GM23248 (cell line): ENCODE data around the gene SDR42E1. TPM values are rescaled to one million over a fixed set of nuclear protein-coding genes. Genes with fewer than 3 reads are reported as not detected.

ENCODE experiments used
- DNase-seq: peaks from one replicate; pipeline ENCODE4 v3.0.0-alpha.2; 2015
- H2AFZ ChIP-seq: fragments of 200-600 bp; sonication (generic); 2 replicates; pipeline ENCODE4 v1.6.1; 2016; ENCODE audit warnings: antibody characterized with exemption
- H3F3A ChIP-seq: fragments of 200-600 bp; sonication (generic); 2 replicates; pipeline ENCODE4 v1.6.1; 2016; ENCODE audit warnings: mild to moderate bottlenecking, antibody characterized with exemption, mixed run types; ENCODE audit not compliant: insufficient read depth
- H3K27ac ChIP-seq: fragments of 200-600 bp; sonication (generic); 2 replicates; pipeline ENCODE4 v1.5.1; 2016; ENCODE audit warnings: mild to moderate bottlenecking
- H3K27me3 ChIP-seq: fragments of 200-600 bp; sonication (generic); replicated peaks from 2 replicates; pipeline ENCODE4 v1.6.1; 2016; ENCODE audit warnings: mild to moderate bottlenecking; ENCODE audit not compliant: insufficient read depth
- H3K36me3 ChIP-seq: fragments of 200-600 bp; sonication (generic); 2 replicates; pipeline ENCODE4 v1.6.1; 2016; ENCODE audit warnings: low read depth, mild to moderate bottlenecking
- H3K4me1 ChIP-seq: fragments of 200-600 bp; sonication (generic); 2 replicates; pipeline ENCODE4 v1.6.1; 2016; ENCODE audit warnings: mild to moderate bottlenecking; ENCODE audit not compliant: insufficient read depth
- H3K4me2 ChIP-seq: fragments of 200-600 bp; sonication (generic); one replicate; pipeline ENCODE4 v1.6.1; 2016; ENCODE audit warnings: mild to moderate bottlenecking; ENCODE audit not compliant: unreplicated experiment
- H3K4me3 ChIP-seq: fragments of 200-600 bp; sonication (generic); 2 replicates; pipeline ENCODE4 v1.5.1; 2016; ENCODE audit warnings: mild to moderate bottlenecking
- H3K79me2 ChIP-seq: fragments of 200-600 bp; sonication (generic); 2 replicates; pipeline ENCODE4 v1.6.1; 2016; ENCODE audit warnings: mild to moderate bottlenecking; ENCODE audit not compliant: insufficient read depth
- H3K9ac ChIP-seq: fragments of 200-600 bp; sonication (generic); 2 replicates; pipeline ENCODE4 v1.6.1; 2016; ENCODE audit warnings: mild to moderate bottlenecking
- H3K9me2 ChIP-seq: fragments of 200-600 bp; sonication (generic); 2 replicates; pipeline ENCODE4 v1.6.1; 2016; ENCODE audit warnings: mixed run types, mild to moderate bottlenecking, moderate library complexity; ENCODE audit not compliant: insufficient read depth
- H3K9me3 ChIP-seq: fragments of 200-600 bp; sonication (generic); one replicate; pipeline ENCODE4 v1.6.1; 2017; ENCODE audit warnings: low read depth
- H4K20me1 ChIP-seq: fragments of 200-600 bp; sonication (generic); 2 replicates; pipeline ENCODE4 v1.6.0; 2016; ENCODE audit not compliant: insufficient read depth
- EZH2 ChIP-seq: fragments of 200-600 bp; sonication (generic); IDR thresholded peaks from 2 replicates; pipeline ENCODE4 v1.6.1; 2018; ENCODE audit warnings: antibody characterized with exemption, mild to moderate bottlenecking; ENCODE audit not compliant: insufficient read depth, poor library complexity, severe bottlenecking
- EZH2phosphoT487 ChIP-seq: fragments of 200-600 bp; sonication (generic); IDR thresholded peaks from 2 replicates; pipeline ENCODE4 v1.6.1; 2018; ENCODE audit warnings: antibody characterized with exemption, moderate library complexity, mild to moderate bottlenecking, low read depth; ENCODE audit not compliant: insufficient read depth
- WGBS, 2 experiments: methylation state at CpG; one replicate each; pipeline ENCODE4 v1.1.6; 2015 to 2017; ENCODE audit warnings: low lambda C conversion rate in 2 of 2, low coverage in 1 of 2; ENCODE audit errors: missing lambda C conversion rate in 2 of 2; 5-methylcytosine and 5-hydroxymethylcytosine counted together
- in situ Hi-C: fragments of 300-500 bp; cut with MboI; formaldehyde crosslinking; loops from 2 replicates; pipeline ENCODE4 v1.15.0; 2020
- polyA plus RNA-seq: library from polyadenylated mRNA; unstranded; fragments of >200 nt; fragmentation: Nextera tagmentation; extraction: Ambion mirVana; gene quantifications from 2 replicates; pipeline ENCODE4 v1.2.1, GENCODE V29; 2016
- total RNA-seq: library from RNA; depleted of rRNA; stranded (reverse); fragments of >200 nt; shearing (Covaris generic); gene quantifications from 2 replicates; pipeline ENCODE4 v1.2.3, GENCODE V29; 2014

Gene SDR42E1
- total and polyA plus RNA-seq, 2 experiments from 2014 or later = not detected

- H3F3A ChIP-seq = no peaks in the 10 kb centered on the region
- no peak for DNase-seq
- H2AFZ ChIP-seq = no peak overlapping the region
- H3K4me3 ChIP-seq = no peak overlapping the region
- no peak overlapping the region for H3K27ac ChIP-seq
- no peaks in the 10 kb centered on the region for H4K20me1 ChIP-seq
- no peaks in the 10 kb centered on the region for H3K9me3 ChIP-seq
- no peak overlapping the region for H3K4me2 ChIP-seq
- H3K4me1 ChIP-seq = no peaks in the 10 kb centered on the region
- H3K9me2 ChIP-seq = no peaks in the 10 kb centered on the region
- WGBS, 2 experiments = 52 to 53% methylated on average over 3 of the region's 3 CpGs
- peaks cover 25% of the 10 kb centered on the region for H3K27me3 ChIP-seq
- no peak overlapping the region for H3K9ac ChIP-seq
- no peak for TF ChIP-seq EZH2
- TF ChIP-seq EZH2phosphoT487 = no peak
- in situ Hi-C loops = no loop called here
- H3K79me2 ChIP-seq = no peaks in the 10 kb centered on the region
- H3K36me3 ChIP-seq = no peaks in the 10 kb centered on the region
Measured at GRCh38 chr16:82050506-82050905, 39.2 kb upstream of the SDR42E1 start.

DNA sequence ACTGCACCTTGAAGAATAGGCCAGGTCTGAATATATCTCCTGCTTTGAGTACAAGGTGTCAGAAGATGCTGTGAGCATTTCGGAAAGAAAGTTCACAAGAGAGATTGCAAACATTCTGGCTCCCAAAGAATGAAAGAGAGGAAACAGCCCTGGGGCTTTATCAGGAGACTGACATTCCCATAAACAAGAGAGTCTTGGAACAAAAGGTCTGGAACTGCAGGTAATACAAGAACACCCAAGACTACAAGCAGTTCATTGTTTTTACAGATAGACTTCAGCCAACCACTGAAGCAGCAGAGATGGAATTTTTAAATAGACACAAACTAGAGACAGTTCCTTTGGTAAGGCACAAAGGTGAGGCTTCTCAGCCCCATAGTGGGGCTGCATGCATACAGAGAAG is 38.2 kb upstream of the SDR42E1 start:
- peaks cover 4% of the 10 kb centered on the region for H3F3A ChIP-seq
- peaks cover 4% of the 10 kb centered on the region for H3K4me1 ChIP-seq
- no peaks in the 10 kb centered on the region for H3K9me3 ChIP-seq
- H3K4me3 ChIP-seq = no peak overlapping the region
- no peaks in the 10 kb centered on the region for H4K20me1 ChIP-seq
- no peak overlapping the region for H3K27ac ChIP-seq
- no peaks in the 10 kb centered on the region for H3K79me2 ChIP-seq
- no peak for DNase-seq
- no peaks in the 10 kb centered on the region for H3K9me2 ChIP-seq
- WGBS, 2 experiments = 86 to 87% methylated on average over 1 of the region's 1 CpG
- no peaks in the 10 kb centered on the region for H3K36me3 ChIP-seq
- H2AFZ ChIP-seq = no peak overlapping the region
- H3K27me3 ChIP-seq = peaks cover 15% of the 10 kb centered on the region
- TF ChIP-seq EZH2phosphoT487 = no peak
- TF ChIP-seq EZH2 = no peak
- in situ Hi-C loops = no loop called here
- H3K9ac ChIP-seq = no peak overlapping the region
- H3K4me2 ChIP-seq = no peak overlapping the region

DNA sequence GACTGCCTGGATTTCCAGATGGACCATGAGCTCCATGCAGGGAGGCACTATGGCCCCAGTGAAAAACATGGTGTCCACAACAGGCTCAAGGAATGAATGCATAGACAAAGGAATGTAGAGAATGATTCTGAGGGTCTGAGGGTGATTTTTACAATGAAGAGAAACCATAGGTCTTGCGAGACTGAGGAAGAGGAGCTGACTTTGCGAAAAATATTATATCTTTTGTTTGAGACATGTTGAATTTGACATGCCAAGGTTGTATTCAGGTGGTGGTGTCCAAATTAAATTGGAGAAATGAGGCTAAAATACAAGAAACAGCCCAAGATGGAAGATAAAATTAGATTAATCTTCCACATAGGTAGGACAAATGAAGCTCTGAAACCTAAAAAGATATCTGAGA is 36.5 kb upstream of the SDR42E1 start:
- H3K9me3 ChIP-seq = no peaks in the 10 kb centered on the region
- 90 to 91% methylated on average over 2 of the region's 2 CpGs for WGBS, 2 experiments
- no peak overlapping the region for H3K4me3 ChIP-seq
- H3K27ac ChIP-seq = no peak overlapping the region
- TF ChIP-seq EZH2phosphoT487 (no peak), EZH2 (no peak)
- no peak overlapping the region for H3K9ac ChIP-seq
- no peaks in the 10 kb centered on the region for H3K79me2 ChIP-seq
- peaks cover 12% of the 10 kb centered on the region for H3K4me1 ChIP-seq
- H4K20me1 ChIP-seq = no peaks in the 10 kb centered on the region
- no peaks in the 10 kb centered on the region for H3K36me3 ChIP-seq
- H3K9me2 ChIP-seq = no peaks in the 10 kb centered on the region
- in situ Hi-C loops = no loop called here
- DNase-seq = no peak
- H3K4me2 ChIP-seq = no peak overlapping the region
- H3K27me3 ChIP-seq = peaks cover 11% of the 10 kb centered on the region
- peaks cover 13% of the 10 kb centered on the region for H3F3A ChIP-seq
- H2AFZ ChIP-seq = no peak overlapping the region

- in situ Hi-C loops = no loop called here
- H4K20me1 ChIP-seq = no peaks in the 10 kb centered on the region
- H3K4me1 ChIP-seq = peaks cover 12% of the 10 kb centered on the region
- H3F3A ChIP-seq = peaks cover 13% of the 10 kb centered on the region
- peaks cover 11% of the 10 kb centered on the region for H3K27me3 ChIP-seq
- no peak overlapping the region for H3K27ac ChIP-seq
- TF ChIP-seq EZH2 = no peak
- TF ChIP-seq EZH2phosphoT487 = no peak
- no peak for DNase-seq
- no peaks in the 10 kb centered on the region for H3K79me2 ChIP-seq
- H3K4me3 ChIP-seq = no peak overlapping the region
- H3K9me3 ChIP-seq = no peaks in the 10 kb centered on the region
- no peak overlapping the region for H2AFZ ChIP-seq
- no peaks in the 10 kb centered on the region for H3K9me2 ChIP-seq
- H3K4me2 ChIP-seq = no peak overlapping the region
- no peaks in the 10 kb centered on the region for H3K36me3 ChIP-seq
- 65 to 81% methylated on average over 2 of the region's 2 CpGs for WGBS, 2 experiments
- H3K9ac ChIP-seq = no peak overlapping the region
Measured at GRCh38 chr16:82047374-82047773, 36.1 kb upstream of the SDR42E1 start.

- H3K79me2 ChIP-seq = no peaks in the 10 kb centered on the region
- H3K9me3 ChIP-seq = no peaks in the 10 kb centered on the region
- in situ Hi-C loops = no loop called here
- no peak for TF ChIP-seq EZH2
- no peak for TF ChIP-seq EZH2phosphoT487
- peaks cover 13% of the 10 kb centered on the region for H3F3A ChIP-seq
- H3K9ac ChIP-seq = no peak overlapping the region
- H3K36me3 ChIP-seq = no peaks in the 10 kb centered on the region
- H2AFZ ChIP-seq = no peak overlapping the region
- DNase-seq = no peak
- no peaks in the 10 kb centered on the region for H3K9me2 ChIP-seq
- no peak overlapping the region for H3K27ac ChIP-seq
- H4K20me1 ChIP-seq = no peaks in the 10 kb centered on the region
- 95 to 96% methylated on average over 2 of the region's 2 CpGs for WGBS, 2 experiments
- H3K27me3 ChIP-seq = peaks cover 11% of the 10 kb centered on the region
- no peak overlapping the region for H3K4me3 ChIP-seq
- no peak overlapping the region for H3K4me2 ChIP-seq
- peaks cover 12% of the 10 kb centered on the region for H3K4me1 ChIP-seq
Measured at GRCh38 chr16:82046941-82047340, 35.7 kb upstream of the SDR42E1 start.
